HG02678 (cell line): Measurements from ENCODE around the gene PPEF2.
"Not testable (repeated sequence)": the region's sequence is repeated elsewhere in the genome, so short reads cannot be mapped to it uniquely, and the experiment has no call there.

Experiments
- ATAC-seq: cut with Tn5 transposase; IDR thresholded peaks from one replicate; pipeline ENCODE4 v1.9.1; 2021; ENCODE audit warnings: mild to moderate bottlenecking, moderate library complexity; ENCODE audit not compliant: unreplicated experiment

PPEF2 gene

DNA sequence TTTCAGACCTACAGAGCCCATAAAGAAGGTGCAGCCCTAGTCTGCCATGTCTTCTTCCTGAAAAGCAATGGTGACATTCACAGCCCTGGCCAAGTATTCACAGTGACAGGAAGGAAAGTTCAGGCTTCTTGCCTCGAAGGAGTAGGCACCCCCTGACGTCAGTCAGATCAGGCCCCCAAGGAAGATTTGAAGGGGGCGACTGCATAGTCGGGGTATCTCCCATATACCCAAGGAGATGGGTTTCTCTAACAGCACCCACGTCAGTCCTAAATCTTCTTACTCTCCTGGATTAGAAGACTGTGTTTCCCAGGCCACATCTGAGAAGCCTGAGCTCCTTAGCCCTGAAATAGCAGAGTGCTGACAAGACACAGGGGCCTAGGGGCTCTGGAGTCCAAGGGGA, at the start of gene PPEF2:
Gene PPEF2, minus strand, starts transcription at position 101 of the 400 bp plus-strand sequence. CDS start 6,127 bp downstream, outside the sequence.
- ATAC-seq, result no peak

- ATAC-seq, result no peak
Observed at GRCh38 chr4:75950213-75950815, 48.1 kb upstream of the PPEF2 start.

GRCh38 chr4:75948822-75949444, 46.7 kb upstream of the PPEF2 start:
- ATAC-seq, result peak; percentile 82

DNA sequence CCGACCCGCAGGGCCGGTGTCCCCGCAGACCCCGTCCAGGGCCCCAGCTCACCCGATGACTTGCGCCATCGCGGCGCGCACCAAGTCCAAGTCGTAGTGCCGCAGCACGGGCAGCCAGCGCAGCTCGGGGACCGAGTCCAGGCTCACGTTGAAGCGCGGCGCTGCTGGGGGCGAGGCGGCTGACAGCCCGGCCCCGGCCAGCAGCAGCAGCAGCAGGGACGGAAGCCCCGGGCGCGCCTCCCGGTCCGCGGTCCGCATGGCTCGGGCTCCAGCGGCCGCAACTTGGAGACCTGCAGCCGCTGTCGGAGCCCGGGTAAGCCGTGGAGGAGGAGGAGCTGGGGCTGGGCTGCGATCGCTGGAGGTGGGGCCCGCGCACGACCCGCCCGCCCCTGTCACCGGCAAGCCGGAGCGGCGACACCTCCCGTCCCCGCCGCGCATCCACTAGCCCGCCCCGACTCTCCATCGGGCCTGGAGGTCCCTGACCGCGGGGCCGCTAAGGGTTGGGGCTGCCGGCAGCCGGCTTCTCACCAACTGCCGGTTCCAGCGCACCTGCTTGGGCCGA, 38.5 kb upstream of the PPEF2 start, which contains the start of gene NAAA:
Gene NAAA, minus strand, starts transcription at position 322 of the 562 bp plus-strand sequence. Its CDS starts 64 bp downstream, at position 258.
- ATAC-seq, result peak; percentile 93

DNA sequence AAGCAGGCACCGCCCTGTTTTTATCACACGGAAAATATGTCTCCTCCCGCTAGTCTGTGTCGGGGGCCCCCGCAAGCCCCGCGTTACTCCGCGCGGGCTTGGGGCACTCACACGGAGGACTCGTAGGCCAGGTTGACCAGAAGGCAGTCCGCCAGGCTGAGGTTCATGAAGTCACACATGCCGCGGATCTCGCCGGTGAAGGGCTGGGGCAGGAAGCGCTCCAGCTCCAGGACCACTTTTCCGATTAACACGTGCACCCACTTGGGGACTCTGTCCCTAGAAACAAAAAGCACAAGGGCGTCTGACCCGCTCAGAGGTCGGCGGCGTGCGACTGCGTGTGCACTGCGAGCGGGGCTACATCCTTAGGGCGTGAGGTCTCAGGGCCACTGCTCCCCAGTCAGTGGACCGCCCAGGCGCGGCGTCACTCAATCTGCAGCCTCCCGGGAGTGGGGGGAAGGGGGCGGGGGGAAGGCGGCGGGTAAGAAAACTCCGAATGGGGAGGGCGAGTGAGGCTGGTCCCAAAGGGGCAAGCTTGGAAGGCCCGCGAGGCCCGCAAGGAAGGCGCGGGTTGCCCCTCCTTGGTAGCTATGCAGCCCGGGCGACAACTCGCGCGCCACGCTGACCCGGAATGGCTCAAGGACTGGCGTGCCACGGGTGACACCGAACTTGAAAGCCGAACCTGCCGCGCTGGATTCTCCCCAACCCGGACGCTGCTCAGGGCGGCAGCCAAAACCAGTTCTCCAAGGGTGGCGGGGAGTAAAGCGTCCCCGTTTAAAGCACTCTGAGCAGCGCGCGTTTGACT, 37.8 kb upstream of the PPEF2 start:
- peak; percentile 55 for ATAC-seq

DNA sequence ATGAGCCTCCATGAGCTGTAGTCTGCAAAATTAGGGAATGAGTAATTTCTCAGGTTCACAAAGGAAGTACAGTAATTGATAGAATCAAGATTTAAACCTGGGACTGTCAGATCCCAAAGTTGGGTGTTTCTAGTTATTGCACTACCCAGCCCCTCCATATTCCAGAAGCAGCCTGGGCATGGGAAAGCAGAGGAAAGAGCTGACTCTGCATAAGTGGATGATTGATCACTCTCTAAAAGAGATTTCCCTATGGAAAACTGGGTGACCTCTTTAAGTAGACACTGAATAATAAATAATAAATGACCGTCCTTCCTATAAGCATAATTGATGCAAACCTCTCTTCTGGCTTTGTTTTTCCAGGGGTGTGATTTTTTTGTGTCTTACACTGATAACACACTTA, 33.4 kb upstream of the PPEF2 start:
- no peak for ATAC-seq

GRCh38 chr4:75930152-75930551, 27.9 kb upstream of the PPEF2 start:
- no peak for ATAC-seq

DNA sequence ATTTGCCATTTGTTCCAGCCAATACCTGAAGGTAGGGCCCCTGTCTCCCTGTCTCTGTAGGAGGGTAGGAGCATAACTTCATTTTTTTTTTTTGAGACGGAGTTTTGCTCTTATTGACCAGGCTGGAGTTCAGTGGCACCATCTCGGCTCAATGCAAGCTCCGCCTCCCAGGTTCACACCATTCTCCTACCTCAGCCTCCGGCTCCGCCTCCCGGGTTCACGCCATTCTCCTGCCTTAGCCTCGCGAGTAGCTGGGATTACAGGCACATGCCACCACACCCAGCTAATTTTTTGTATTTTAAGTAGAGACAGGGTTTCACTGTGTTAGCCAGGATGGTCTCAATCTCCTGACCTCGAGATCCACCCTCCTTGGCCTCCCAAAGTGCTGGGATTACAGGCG, 22.7 kb upstream of the PPEF2 start:
- ATAC-seq, result not testable (repeated sequence)

- no peak for ATAC-seq
Observed at GRCh38 chr4:75924309-75924827, 22.1 kb upstream of the PPEF2 start.

GRCh38 chr4:75922588-75922987, 20.3 kb upstream of the PPEF2 start:
- no peak for ATAC-seq

DNA sequence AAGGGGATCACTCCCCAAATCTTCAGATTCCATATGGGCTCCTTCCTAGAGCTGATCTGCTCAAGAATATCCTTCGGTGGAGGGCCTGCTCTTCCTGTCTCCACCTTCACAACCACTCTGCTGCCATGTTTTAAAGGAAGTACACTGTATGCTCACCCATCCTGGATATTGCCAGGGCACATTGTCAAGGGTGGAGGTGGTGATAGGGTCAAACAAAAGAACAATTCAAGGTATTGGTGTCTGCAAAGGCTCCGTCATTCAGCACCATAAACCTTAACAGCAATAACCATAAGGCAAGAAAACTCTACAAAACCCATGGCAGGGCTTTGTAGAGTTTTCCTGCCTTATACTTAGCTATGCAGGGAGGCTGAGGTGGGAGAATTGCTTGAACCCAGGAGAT, 19.7 kb upstream of the PPEF2 start:
- no peak for ATAC-seq

- no peak for ATAC-seq
Observed at GRCh38 chr4:75920327-75920726, 18.1 kb upstream of the PPEF2 start.

DNA sequence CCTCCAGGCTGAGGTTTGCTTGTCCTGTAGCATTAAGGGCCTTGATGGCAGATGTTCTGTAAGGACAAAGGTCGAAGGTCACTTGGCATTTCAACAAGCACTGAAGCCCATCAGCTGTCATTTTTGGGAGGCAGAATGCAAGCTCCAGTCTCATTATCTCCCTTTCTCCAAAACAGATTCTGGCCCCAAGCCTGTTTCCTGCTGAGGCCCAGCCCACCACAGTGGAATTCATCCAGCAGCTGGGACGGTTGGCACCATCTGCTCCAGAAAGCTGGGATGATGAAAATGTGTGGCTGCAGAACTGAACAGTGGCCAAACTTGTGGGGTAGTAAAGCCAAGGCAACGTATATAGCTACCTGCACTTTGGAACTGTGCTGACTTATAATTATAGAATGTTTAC, 17.7 kb upstream of the PPEF2 start:
- no peak for ATAC-seq

- peak; percentile 75 for ATAC-seq
Observed at GRCh38 chr4:75916091-75916661, 13.9 kb upstream of the PPEF2 start.

- no peak for ATAC-seq
Observed at GRCh38 chr4:75912968-75913367, 10.7 kb upstream of the PPEF2 start.

- ATAC-seq, result not testable (repeated sequence)
Observed at GRCh38 chr4:75910831-75911230, 8.6 kb upstream of the PPEF2 start.

DNA sequence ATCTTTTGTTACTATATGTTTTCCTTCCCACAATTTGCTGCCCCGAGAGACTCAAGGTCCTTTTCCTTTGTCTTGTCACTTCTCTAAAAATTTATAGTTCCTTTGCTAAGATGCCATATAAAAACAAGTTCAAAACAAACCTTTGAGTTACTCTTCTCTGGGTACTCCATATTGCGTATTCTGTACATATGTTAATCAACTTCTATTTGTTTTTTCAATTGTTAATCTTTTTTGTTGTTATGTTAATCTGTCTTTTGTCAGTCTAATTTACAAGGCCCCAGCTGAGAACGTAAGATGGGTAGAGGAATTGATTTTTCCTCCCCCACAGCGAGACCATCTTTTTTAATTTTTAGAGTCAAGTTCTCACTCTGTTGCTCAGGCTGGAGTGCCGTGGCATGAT, 7.2 kb upstream of the PPEF2 start:
- no peak for ATAC-seq

GRCh38 chr4:75908555-75908954, 6.3 kb upstream of the PPEF2 start:
- ATAC-seq, result no peak

DNA sequence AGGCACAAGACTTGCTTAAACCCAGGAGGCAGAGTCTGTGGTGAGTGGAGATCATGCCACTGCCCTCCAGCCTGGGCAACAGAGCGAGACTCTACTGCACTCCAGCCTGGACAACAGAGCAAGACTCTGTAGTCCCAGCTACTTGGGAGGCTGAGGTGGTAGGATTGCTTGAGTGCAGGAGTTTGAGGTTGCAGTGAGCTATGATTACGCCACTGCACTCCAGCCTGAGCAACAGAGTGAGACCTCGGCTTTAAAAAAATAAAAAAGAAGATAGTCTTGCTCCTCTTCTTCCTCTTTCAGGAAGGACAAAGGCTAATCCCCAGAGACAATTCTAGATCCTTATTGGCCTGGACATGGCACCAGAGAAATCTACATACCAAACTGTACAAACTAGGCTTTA, 5.7 kb upstream of the PPEF2 start:
- ATAC-seq, result no peak

- no peak for ATAC-seq
Observed at GRCh38 chr4:75904076-75904475, 1.8 kb upstream of the PPEF2 start.

DNA sequence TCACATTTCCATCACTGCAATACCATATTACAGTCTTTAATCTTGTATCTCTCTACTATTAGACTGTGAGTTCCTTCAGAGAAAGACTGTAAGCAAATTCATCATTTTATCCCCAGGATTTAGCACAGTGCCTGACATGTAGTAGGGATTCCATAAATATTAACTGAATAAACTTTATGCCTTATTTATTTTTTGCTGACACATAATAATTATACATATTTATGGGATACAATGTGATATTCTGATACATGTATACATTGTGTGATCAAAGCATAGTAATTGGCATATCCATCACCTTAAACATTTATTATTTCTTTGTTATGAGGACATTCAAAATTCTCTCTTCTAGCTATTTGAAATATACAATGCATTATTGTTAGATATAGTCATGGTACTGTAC, 3.7 kb downstream of the PPEF2 start:
- no peak for ATAC-seq
